HG03442 (cell line): ENCODE results near the gene ZBTB34.
"Not testable (repeated sequence)": the region's sequence is repeated elsewhere in the genome, so short reads cannot be mapped to it uniquely, and the experiment has no call there.

ENCODE experiments used
- ATAC-seq: cut with Tn5 transposase; IDR thresholded peaks from one replicate; pipeline ENCODE4 v1.9.1; 2021; ENCODE audit warnings: mild to moderate bottlenecking, moderate library complexity; ENCODE audit not compliant: unreplicated experiment

Gene ZBTB34, protein sequence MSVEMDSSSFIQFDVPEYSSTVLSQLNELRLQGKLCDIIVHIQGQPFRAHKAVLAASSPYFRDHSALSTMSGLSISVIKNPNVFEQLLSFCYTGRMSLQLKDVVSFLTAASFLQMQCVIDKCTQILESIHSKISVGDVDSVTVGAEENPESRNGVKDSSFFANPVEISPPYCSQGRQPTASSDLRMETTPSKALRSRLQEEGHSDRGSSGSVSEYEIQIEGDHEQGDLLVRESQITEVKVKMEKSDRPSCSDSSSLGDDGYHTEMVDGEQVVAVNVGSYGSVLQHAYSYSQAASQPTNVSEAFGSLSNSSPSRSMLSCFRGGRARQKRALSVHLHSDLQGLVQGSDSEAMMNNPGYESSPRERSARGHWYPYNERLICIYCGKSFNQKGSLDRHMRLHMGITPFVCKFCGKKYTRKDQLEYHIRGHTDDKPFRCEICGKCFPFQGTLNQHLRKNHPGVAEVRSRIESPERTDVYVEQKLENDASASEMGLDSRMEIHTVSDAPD

DNA sequence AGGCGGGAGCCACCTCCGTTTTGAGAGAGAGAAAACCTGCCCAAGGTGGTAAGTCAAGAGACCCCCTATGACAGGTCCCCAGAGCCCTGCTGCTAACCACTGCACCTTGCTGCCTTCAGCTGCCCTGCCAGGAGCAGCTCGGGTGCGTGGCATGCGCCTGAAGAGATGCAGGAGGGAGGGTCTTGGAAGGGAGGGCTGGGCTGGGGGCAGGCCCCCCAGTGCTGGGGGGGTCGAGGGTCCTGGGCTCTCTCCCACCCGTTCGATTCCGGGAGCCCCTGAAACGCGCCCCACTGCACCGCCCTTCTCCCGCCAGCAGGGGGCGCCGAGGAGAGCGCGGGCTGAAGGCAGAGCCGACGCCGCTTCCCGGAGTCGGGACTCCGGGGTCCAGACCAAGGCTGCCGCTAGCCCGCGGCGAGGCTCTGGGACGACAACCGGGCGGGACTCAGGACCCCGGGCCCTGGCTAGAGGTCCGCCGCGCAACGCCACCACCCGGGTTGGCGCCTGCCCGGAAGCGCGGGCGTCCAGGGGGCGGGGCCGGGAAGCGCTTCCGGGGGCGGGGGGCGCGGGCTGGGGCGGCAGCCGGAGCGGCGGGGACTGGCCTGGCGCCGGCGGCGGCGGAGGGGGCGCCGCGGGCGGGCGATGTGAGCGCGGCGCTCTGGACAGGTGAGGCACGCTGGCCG, at the start of gene ZBTB34:
Gene ZBTB34 (plus strand): TSS at position 563 of the 680 bp plus-strand sequence. CDS start 18,761 bp downstream, outside the sequence.
- ATAC-seq: peak; percentile 68

- no peak for ATAC-seq
These were observed 47.4 kb upstream of the ZBTB34 start for GRCh38 chr9:126813072-126813471.

DNA sequence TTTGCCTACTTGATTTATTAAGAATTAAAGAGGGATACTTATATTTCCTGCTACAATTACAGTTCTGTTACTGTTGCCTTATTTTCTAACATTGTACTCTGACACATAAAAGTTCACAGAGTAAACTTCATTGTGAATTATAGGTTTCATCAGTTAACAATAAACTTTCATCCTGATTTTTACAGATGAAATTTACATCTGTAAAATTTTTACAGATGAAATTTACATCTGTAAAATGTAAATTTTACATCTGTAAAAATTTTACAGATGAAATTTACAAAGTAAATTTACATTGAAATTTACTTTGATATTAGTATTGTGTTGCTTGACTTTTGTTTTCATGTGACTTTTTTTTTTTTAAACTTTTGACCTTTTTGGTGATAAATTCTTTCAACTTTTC, 46.3 kb upstream of the ZBTB34 start:
- no peak for ATAC-seq

DNA sequence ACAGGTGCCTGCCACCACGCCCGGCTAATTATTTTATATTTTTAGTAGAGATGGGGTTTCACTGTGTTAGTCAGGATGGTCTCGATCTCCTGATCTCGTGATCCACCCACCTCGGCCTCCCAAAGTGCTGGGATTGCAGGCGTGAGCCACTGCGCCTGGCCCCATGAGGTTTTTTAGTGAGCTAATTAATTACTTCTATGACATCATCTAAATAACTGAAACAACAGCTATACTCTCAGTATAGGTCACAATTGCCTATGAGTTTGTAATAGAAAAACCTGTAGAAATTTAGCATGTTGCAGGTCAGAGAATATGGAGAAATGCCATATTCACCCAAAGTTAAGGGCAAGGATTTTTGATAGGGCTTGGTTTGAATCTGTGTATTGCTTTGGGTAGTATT, 42.8 kb upstream of the ZBTB34 start:
- not testable (repeated sequence) for ATAC-seq

GRCh38 chr9:126818482-126818881, 42.0 kb upstream of the ZBTB34 start:
- ATAC-seq: no peak

DNA sequence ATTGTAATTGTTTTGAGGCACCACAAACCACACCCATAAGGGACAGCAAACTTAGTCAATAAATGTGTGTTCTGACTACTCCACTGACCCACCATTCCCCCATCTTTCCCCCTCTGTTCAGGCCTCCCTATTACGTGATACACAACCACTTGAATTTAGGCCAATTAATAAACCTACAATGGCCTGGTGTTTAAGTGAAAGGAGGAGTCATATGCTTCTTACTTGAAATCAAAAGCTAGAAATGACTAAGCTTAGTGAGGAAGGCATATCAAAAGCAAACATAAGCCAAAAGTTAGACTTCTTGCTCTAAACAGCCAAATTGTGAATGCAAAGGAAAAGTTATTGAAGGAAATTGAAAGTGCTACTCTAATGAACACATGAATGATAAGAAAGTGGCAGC, 41.0 kb upstream of the ZBTB34 start:
- ATAC-seq: no peak

DNA sequence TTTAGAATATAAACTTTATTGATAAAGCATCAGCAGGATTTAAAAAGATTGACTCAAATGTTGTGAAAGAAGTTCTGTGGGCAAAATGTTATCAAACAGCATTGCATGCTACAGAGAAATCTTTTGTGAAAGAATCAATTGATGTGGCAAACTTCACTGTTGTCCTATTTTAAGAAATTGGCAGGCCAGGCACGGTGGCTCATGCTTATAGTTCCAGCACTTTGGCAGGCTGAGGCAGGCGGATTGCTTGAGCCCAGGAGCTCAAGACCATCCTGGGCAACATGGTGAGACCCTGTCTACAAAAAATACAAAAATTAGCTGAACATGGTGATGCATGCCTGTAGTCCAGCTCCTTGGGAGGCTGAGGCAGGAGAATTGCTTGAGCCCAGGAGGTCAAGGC, 38.2 kb upstream of the ZBTB34 start:
- ATAC-seq: no peak

DNA sequence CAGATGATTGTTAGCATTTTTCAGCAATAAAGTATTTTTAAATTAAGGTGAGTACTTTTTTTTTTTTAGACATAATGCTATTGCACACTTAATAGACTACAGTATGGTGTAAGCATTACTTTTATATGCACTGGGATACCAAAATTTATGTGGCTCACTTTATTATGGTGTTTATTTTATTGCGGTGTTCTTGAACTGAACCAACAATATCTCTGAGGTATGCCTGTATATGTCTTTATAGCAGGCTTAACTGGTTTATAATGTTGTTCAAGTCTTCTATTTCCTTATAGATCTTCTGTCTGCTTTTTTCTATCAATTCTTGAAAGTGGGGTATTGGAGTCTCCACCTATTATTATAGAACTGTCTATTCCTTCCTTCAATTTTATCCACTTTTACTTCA, 37.6 kb upstream of the ZBTB34 start:
- no peak for ATAC-seq

DNA sequence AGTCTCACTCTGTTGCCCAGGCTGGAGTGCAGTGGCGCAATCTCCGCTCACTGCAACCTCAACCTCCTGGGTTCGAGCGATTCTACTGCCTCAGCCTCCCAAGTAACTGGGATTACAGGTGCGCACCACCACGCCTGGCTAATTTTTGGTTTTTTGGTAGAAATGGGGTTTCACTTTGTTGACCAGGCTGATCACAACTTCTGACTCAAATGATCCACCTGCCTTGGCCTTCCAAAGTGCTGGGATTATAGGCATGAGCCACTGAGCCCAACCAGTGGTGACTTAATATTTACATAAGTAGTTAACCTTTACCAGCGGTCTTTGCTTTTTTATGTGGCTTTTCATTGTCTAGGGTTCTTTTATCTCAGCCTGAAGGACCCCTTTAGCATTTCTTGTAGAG, 36.4 kb upstream of the ZBTB34 start:
- not testable (repeated sequence) for ATAC-seq

DNA sequence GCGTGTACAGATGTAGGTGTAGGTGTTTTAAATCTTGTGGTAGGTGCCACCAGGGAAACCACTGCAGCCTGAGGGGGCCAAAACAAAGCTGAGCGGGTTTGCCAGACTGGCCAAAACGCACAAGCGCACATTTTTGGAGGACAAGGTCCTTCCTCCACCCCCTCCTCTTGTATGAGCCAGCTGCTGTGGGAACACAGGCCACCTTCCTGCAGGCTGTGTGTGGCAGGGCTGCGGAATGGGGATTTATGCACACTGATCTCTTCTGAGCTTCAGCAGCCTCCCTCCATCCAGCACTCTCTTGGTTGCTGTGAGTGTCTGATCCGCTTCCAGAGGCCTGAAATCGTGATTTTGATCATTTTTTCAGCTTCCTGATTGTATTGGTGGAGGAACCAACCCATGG, 33.2 kb upstream of the ZBTB34 start:
- no peak for ATAC-seq

GRCh38 chr9:126829035-126829434, 31.4 kb upstream of the ZBTB34 start:
- no peak for ATAC-seq

- ATAC-seq: no peak
These were observed 29.6 kb upstream of the ZBTB34 start for GRCh38 chr9:126830827-126831226.

DNA sequence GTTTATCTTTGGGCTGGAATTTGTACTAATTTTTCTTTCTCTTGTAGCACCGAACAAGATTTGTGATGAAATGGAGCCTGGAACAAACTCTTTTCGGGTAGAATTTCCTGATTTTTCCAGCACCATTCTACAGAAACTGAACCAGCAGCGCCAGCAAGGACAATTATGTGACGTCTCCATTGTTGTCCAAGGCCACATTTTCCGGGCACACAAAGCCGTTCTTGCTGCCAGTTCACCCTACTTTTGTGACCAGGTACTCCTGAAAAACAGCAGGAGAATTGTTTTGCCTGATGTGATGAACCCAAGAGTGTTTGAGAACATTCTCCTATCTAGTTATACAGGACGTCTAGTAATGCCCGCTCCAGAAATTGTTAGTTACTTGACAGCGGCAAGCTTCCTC, 28.0 kb upstream of the ZBTB34 start:
- no peak for ATAC-seq

- no peak for ATAC-seq
These were observed 27.4 kb upstream of the ZBTB34 start for GRCh38 chr9:126833020-126833419.

GRCh38 chr9:126833710-126834345, 26.6 kb upstream of the ZBTB34 start:
- no peak for ATAC-seq

DNA sequence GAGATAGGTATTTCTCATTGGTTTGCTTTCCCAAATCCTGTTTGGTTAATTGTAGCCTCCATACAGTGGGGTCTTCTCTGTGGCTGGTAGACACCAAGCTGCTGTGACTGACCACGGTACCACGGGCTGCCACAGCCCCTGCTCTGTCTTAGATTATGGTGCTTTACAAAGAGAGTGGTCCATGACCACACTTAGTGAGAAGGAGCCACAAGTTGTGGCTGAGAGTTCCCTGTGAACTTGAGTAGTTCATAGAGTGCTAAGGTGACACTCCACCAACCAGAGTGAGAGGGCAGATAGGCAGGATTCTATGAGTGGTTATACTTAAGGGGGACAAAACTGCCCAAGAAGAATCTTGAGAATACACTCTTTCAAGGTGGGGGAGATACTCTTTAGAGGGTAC, 25.8 kb upstream of the ZBTB34 start:
- ATAC-seq: no peak

DNA sequence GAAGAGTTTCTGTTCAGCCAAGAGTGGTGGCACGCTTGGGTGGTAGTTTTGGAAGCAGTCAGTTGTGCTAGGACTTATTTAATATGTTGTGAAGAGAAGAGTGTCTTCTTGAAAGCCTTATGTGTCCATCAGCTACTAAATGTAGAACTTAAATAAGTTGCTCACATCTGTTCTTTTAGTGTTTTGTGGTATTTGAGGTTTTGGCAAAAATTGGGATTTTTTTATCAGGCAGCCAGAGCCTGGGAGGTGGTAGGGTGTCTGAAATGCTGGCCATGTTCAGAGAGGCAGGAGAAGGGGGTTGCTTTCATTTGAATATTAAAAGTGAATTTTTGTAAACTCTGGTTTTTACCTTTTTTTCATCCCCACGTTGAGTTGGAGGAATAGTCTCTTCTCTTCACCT, 24.2 kb upstream of the ZBTB34 start:
- no peak for ATAC-seq

DNA sequence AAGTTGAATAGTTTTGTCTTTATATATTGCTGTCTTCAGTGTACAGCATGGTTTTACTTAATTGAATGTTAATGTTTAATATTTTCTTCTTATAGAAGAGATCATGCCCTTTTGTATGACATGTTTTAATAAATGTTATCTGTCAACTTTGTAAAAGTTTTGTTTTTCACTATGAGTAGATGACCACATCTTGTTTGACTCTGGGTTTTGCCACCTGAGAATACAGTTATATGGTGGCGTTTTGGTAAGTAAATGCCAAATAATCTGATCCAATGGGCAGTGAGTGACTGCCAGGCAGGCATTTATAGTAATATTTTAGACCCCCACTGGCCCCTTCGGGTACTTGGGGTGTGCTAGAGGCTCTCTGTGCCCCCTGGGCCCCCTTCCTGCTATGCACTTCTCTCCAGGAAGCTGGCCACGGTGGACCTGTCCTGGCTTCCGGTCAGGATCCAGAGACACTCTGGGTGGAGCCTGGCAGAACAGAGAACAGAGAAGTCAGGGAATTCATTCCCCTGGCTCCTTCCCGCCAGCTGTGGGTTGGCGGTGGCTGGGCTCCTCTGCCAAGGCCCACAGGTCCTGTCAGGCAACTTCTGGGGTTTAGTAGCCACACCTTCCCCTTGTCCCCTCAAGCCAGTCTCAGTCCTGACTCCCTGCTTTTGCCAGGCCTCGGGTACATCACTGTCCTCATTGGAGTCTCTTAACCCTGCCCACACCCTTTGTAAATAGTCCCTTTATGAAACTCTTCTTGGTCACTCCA, 22.2 kb upstream of the ZBTB34 start:
- ATAC-seq: peak; percentile 6

- peak; percentile 56 for ATAC-seq
These were observed 21.5 kb upstream of the ZBTB34 start for GRCh38 chr9:126838895-126839294.

GRCh38 chr9:126839301-126839700, 21.1 kb upstream of the ZBTB34 start:
- ATAC-seq: peak; percentile 5
